HepG2 (cell line): ENCODE data around the gene WDR45B. TPM values are rescaled to one million over a fixed set of nuclear protein-coding genes. Genes with fewer than 3 reads are reported as not detected.

Experiments
- ATAC-seq: fragments of 200-7000 bp; cut with Tn5 transposase; 3 replicates; pipeline ENCODE4 v1.9.1; 2020; ENCODE audit warnings: mild to moderate bottlenecking, moderate library complexity
- BruUV-seq: library from RNA; stranded (reverse); fragments of 400-500 nt; replicated peaks from 2 replicates; lab custom pipeline; 2021; lab: Mats Ljungman, UMichigan
- CTCF ChIA-PET: fragments of 300-600 bp; formaldehyde crosslinking; extraction: SDS; loops from one replicate; lab custom pipeline; 2021; ENCODE audit warnings: low total read pairs, inconsistent platforms, low intra/inter-chr PET ratio; lab: Yijun Ruan, JAX
- POLR2A ChIA-PET: fragments of 350-600 bp; sonication (Branson Sonifier 250); formaldehyde crosslinking; loops from one replicate; lab custom pipeline; 2020; ENCODE audit warnings: antibody characterized with exemption, inconsistent platforms; lab: Yijun Ruan, JAX
- DNase-seq: peaks from one replicate; pipeline ENCODE4 v3.0.0-alpha.2; 2015; ENCODE audit warnings: low spot score
- FAIRE-seq: peaks from 3 replicates; lab custom pipeline; 2011; peaks lifted over from hg19 to GRCh38; lab: Jason Lieb, UNC
- H2AFZ ChIP-seq: one replicate; pipeline ENCODE4 v1.6.1; 2011; ENCODE audit warnings: low read length, inconsistent platforms
- H3K27ac ChIP-seq: fragments of 300-600 bp; 3 replicates; pipeline ENCODE4 v1.8.0; 2011; ENCODE audit warnings: mixed run types, mild to moderate bottlenecking, mixed read lengths, low read length, inconsistent platforms; ENCODE audit not compliant: insufficient read depth; ENCODE audit errors: extremely low read length
- H3K27me3 ChIP-seq, 2 experiments: fragments of 200-600 bp in 1 of 2; 2 replicates in 1 of 2; 3 replicates in 1 of 2; pipeline versions ENCODE4 v1.6.0 to v1.8.0; 2011; ENCODE audit warnings: low read length in 2 of 2, mild to moderate bottlenecking in 2 of 2, moderate library complexity in 2 of 2, inconsistent platforms in 1 of 2; ENCODE audit not compliant: insufficient read depth in 2 of 2, control insufficient read depth in 1 of 2
- H3K36me3 ChIP-seq, 2 experiments: fragments of 200-600 bp in 1 of 2; replicated peaks in 1 of 2; 2 replicates in 1 of 2; 3 replicates in 1 of 2; pipeline versions ENCODE4 v1.5.1 to v1.8.0; 2011; ENCODE audit warnings: low read length in 2 of 2, inconsistent platforms in 1 of 2; ENCODE audit not compliant: insufficient read depth in 2 of 2, control insufficient read depth in 1 of 2
- H3K4me1 ChIP-seq: 2 replicates; pipeline ENCODE4 v1.5.1; 2012; ENCODE audit warnings: low read length, inconsistent platforms; ENCODE audit not compliant: insufficient read depth
- H3K4me2 ChIP-seq: 2 replicates; pipeline ENCODE4 v1.6.0; 2011; ENCODE audit warnings: low read depth, low read length, inconsistent platforms
- H3K4me3 ChIP-seq, 3 experiments: fragments of 200-600 bp in 1 of 3; sonication (generic), shearing (Covaris generic) in 1 of 3; replicated peaks in 1 of 3; 2 replicates each; pipeline ENCODE4 v1.5.1; 2011 to 2016; ENCODE audit warnings: low read length in 3 of 3, inconsistent platforms in 2 of 3, low read depth in 2 of 3, mild to moderate bottlenecking in 2 of 3, control low read depth in 1 of 3, mixed read lengths in 1 of 3; ENCODE audit not compliant: insufficient read depth in 1 of 3
- H3K79me2 ChIP-seq: one replicate; pipeline ENCODE4 v1.6.1; 2011; ENCODE audit warnings: low read length, inconsistent platforms; ENCODE audit not compliant: insufficient read depth
- H3K9ac ChIP-seq: 2 replicates; pipeline ENCODE4 v1.6.0; 2011; ENCODE audit warnings: mild to moderate bottlenecking, low read depth, low read length, inconsistent platforms; ENCODE audit not compliant: insufficient read depth
- H3K9me3 ChIP-seq: 2 replicates; pipeline ENCODE4 v1.5.1; 2012; ENCODE audit warnings: mild to moderate bottlenecking, low read length
- H4K20me1 ChIP-seq: 2 replicates; pipeline ENCODE4 v1.6.0; 2011; ENCODE audit warnings: inconsistent platforms, mild to moderate bottlenecking, low read length, moderate library complexity; ENCODE audit not compliant: insufficient read depth
- STAG1 ChIP-seq: sonication (generic); formaldehyde crosslinking; IDR thresholded peaks from 2 replicates; pipeline ENCODE4 v1.4.0; 2020; ENCODE audit warnings: missing genetic modification reagents
- WGBS: methylation state at CpG from one replicate; pipeline ENCODE4 v1.1.6; 2017; ENCODE audit warnings: low lambda C conversion rate; 5-methylcytosine and 5-hydroxymethylcytosine counted together
- in situ Hi-C: cut with HindIII; loops from 2 replicates; pipeline ENCODE4 v1.10.0; 2017; ENCODE audit warnings: low pct_unique_long_range_greater_than_20kb; ENCODE audit not compliant: extremely low pct_ligation_motif_present
- intact Hi-C: fragments of 100-400 bp; cut with micrococcal nuclease; formaldehyde crosslinking; loops from one replicate; pipeline ENCODE4 v1.10.0; 2022; ENCODE audit not compliant: unreplicated experiment
- polyA plus RNA-seq, 8 experiments: library from polyadenylated mRNA; depleted of rRNA in 3 of 8; stranded (reverse) in 7 of 8; unstranded in 1 of 8; fragments of >200 nt; fragmentation: Illumina TruSeq in 4 of 8; extraction: Trizol in 4 of 8; gene quantifications; 2 replicates each; pipeline versions ENCODE4 v1.2.1 to v1.2.3, GENCODE V29; 2011 to 2016; ENCODE audit warnings: low read depth in 4 of 8, missing spikeins in 1 of 8, mixed read lengths in 1 of 8; ENCODE audit not compliant: insufficient read depth in 1 of 8
- total RNA-seq, 5 experiments: library from RNA; depleted of rRNA; stranded (reverse); fragments of >200 nt; fragmentation: Illumina TruSeq; extraction: Trizol; gene quantifications; 2 replicates each; pipeline ENCODE4 v1.2.3, GENCODE V29; 2016; ENCODE audit warnings: low read depth in 1 of 5
- TF ChIP-seq, protein P1 (sequence below): sonication (generic); formaldehyde crosslinking; IDR thresholded peaks from 2 replicates; pipeline ENCODE4 v1.5.0; 2020; ENCODE audit warnings: mild to moderate bottlenecking, missing genetic modification reagents, moderate library complexity
- TF ChIP-seq, protein P2 (sequence below): sonication (generic); formaldehyde crosslinking; IDR thresholded peaks from 2 replicates; pipeline ENCODE4 v1.4.0; 2020; ENCODE audit warnings: missing genetic modification reagents

Gene WDR45B
- total and polyA plus RNA-seq, 2 of the 13 experiments (the other 11 are each of a cell fraction or from before 2014, with no cell fraction given) = 86.2 to 155 TPM

DNA sequence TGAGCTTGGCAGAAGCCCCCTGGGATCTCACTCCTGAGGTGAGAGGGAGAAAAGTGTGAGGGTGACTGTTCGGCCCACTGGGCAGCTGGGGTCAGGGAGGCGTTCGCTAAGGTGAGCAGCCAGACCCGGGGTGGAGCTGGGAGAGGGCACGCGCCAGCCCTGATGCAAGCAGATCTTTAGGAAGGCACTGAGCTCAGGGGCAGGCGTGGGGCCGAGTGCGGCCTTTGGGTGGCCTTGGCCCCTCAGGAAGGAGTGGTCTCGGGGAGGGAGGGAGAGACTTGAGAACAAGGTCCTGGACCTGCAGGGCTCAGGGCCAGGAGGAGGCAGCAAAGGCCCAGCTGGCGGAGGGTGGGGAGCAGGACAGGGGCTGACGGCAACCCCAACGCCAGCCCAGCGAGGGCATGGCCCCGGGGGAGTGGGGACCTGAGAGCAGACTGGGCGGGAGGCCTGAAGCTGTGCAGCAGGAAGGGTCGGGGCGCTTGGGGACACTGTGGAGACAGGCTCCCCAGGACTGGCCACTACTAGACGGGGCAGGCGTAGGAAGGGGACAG, 14.5 kb upstream of the WDR45B start:
- TF ChIP-seq, protein P1, sequence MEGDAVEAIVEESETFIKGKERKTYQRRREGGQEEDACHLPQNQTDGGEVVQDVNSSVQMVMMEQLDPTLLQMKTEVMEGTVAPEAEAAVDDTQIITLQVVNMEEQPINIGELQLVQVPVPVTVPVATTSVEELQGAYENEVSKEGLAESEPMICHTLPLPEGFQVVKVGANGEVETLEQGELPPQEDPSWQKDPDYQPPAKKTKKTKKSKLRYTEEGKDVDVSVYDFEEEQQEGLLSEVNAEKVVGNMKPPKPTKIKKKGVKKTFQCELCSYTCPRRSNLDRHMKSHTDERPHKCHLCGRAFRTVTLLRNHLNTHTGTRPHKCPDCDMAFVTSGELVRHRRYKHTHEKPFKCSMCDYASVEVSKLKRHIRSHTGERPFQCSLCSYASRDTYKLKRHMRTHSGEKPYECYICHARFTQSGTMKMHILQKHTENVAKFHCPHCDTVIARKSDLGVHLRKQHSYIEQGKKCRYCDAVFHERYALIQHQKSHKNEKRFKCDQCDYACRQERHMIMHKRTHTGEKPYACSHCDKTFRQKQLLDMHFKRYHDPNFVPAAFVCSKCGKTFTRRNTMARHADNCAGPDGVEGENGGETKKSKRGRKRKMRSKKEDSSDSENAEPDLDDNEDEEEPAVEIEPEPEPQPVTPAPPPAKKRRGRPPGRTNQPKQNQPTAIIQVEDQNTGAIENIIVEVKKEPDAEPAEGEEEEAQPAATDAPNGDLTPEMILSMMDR (CRISPR knock-in tag) = 0 out of 2 replicates have a peak, but pooled peaks have one; percentile 20
- peak; percentile 11; the same call in 1 of the 2 replicates for TF ChIP-seq STAG1 (CRISPR knock-in tag)
- TF ChIP-seq, protein P2, sequence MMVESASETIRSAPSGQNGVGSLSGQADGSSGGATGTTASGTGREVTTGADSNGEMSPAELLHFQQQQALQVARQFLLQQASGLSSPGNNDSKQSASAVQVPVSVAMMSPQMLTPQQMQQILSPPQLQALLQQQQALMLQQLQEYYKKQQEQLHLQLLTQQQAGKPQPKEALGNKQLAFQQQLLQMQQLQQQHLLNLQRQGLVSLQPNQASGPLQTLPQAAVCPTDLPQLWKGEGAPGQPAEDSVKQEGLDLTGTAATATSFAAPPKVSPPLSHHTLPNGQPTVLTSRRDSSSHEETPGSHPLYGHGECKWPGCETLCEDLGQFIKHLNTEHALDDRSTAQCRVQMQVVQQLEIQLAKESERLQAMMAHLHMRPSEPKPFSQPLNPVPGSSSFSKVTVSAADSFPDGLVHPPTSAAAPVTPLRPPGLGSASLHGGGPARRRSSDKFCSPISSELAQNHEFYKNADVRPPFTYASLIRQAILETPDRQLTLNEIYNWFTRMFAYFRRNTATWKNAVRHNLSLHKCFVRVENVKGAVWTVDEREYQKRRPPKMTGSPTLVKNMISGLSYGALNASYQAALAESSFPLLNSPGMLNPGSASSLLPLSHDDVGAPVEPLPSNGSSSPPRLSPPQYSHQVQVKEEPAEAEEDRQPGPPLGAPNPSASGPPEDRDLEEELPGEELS = no peak
- H4K20me1 ChIP-seq = no peaks in the 10 kb centered on the region
- H3K4me3 ChIP-seq = no peak overlapping the region
- DNase-seq (no peak), FAIRE-seq (no peak), ATAC-seq (no peak; the same call in none of the 3 replicates)
- H3K79me2 ChIP-seq = no peaks in the 10 kb centered on the region
- H3K27ac ChIP-seq = no peak overlapping the region
- H3K9me3 ChIP-seq = no peaks in the 10 kb centered on the region
- H2AFZ ChIP-seq = no peak overlapping the region
- intact Hi-C loops (no loop called here), in situ Hi-C loops (no loop called here)
- no peaks in the 10 kb centered on the region for H3K4me1 ChIP-seq
- H3K36me3 ChIP-seq = no peaks in the 10 kb centered on the region
- ChIA-PET CTCF (no interaction called here), POLR2A (no interaction called here)
- BruUV-seq = no TSS peak
- H3K27me3 ChIP-seq = no peaks in the 10 kb centered on the region
- WGBS = 73% methylated on average over 20 of the region's 20 CpGs
- H3K9ac ChIP-seq = no peak overlapping the region
- no peak overlapping the region for H3K4me2 ChIP-seq
